HG02610 (cell line): ENCODE results near the gene C1orf21.

Experiments used
- ATAC-seq: cut with Tn5 transposase; IDR thresholded peaks from one replicate; pipeline ENCODE4 v1.9.1; 2021; ENCODE audit warnings: mild to moderate bottlenecking, moderate library complexity; ENCODE audit not compliant: unreplicated experiment

C1orf21 gene

DNA sequence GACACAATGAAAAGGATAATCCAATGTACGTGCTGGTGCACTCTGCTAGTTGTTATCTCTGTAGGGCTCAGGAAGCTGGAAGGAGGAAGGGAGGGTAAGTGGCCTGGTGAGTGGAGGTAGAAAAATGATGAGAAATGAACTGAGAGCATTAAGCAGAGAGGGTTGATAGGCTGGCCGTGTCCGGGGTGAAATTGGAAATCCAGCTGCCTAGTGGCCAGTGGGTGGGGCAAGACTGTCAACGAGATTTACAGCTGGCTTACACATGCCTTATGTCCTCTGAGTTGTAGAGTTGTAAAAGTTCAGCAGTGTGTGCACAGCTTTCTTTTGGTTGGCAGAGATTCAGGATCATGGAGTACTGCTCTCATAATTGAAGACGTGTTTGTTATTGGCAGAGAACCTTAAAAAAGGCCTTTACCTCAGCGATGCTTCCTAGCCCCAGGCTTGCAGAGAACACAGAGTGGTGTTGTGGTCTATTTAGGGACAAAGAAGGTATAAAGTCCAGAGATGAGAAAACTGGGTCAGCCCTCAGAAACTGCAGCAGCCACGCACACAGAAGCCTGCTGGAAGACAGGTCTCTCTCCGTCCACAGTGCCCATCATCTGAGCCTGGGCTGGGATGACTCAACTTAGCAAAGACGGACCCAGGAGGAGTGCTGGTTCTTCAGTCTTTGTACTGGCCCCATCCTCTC lies 235.5 kb downstream of the C1orf21 start:
- ATAC-seq, result no peak

DNA sequence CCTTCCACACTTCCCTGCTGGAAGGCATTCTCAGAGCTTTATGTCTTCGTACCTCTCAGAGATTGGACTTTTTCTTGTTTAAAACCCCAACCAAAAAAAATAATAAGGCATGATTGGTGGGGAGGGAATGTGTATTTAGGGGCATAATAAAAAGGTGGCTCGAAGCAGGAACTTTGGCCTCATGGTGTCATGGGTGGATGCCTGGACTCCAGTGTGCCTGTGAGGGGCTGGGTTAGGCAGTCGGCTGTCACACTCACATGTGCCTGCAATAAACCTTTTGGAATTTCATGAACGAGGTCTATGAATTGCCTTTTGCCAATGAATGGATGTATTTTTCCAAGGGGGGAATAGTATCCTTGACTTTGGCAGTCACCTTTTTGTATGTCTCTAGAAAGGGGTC lies 236.6 kb downstream of the C1orf21 start:
- ATAC-seq, result no peak

DNA sequence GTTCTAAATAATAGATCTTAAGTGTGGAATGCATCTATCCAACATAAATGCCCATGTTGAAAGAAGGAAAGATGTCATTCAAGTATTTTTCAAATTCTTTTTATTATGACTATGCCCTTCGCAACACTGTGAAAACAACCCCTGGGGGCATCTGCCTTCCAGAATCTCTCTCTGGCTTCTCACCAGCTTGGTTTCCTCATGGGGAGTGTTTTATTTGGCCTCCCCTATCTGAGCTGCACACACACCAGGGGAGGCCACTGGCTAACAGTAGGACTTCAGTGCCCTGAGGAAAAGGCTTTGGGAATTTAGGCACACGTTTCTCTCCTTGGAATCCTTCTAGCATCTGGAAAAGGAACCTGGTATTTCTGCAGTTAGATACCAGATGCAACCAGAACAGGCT lies 237.2 kb downstream of the C1orf21 start:
- ATAC-seq, result no peak

DNA sequence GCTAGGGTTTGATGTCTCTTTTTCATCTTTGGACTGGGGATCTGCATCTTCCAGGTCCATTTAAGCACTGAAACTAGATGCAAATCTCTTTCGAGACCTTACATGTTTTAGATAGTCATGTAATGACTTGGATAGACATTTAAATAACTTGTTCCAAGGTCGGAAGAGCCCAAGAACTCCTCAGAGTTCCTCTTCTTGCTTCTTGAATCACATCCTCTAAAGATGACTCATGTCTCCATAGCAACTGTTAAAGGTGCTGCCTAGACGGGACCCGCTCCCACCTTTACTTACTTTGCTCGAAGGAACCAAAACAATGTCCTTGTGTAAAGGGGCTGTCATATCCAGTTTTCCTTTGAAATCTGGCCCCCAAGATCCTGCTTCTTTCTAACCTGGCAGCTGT lies 237.8 kb downstream of the C1orf21 start:
- ATAC-seq, result no peak

DNA sequence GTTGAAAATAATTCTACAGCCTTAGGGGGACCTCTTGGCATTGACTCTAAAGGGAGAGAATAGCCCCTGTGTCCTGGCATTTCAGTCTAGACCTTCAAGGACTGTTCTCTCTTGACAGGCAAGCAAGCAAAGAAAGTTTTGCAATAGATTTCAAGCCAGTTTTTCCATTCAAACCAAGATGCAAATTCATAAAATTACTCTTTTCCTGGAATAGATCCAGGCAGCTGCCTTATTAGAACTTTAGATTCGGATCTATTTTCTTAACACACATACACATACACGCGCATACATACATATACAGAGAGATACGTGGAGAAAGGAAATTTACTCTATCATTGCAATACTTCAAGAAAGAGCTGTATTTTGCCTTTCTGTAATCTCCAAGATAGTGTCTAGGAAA lies 238.4 kb downstream of the C1orf21 start:
- ATAC-seq, result no peak

- ATAC-seq, result peak; percentile 71
These were observed 239.5 kb downstream of the C1orf21 start for GRCh38 chr1:184626076-184627006.

GRCh38 chr1:184627007-184627341 lies 240.1 kb downstream of the C1orf21 start:
- no peak for ATAC-seq

- no peak for ATAC-seq
These were observed 242.4 kb downstream of the C1orf21 start for GRCh38 chr1:184629266-184629665.

DNA sequence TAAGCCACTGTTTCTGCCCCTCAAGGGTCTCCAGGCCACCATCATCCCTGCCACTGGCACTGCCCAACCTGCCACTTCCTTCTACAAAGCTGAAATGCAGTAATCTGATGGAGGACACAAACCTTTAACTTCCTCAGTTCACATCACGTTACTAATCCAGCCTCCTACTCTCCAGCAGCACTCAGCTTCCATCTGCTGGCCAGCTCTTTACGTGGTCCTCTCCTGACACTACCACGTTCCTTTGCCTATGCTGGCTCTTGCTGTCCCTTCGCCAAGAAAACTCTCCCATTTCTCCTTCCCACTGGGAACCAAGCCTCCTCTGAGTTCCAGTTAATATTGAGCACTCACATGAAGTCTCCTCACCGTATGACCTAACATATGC lies 243.8 kb downstream of the C1orf21 start:
- no peak for ATAC-seq

GRCh38 chr1:184632415-184633175 lies 245.8 kb downstream of the C1orf21 start:
- ATAC-seq, result no peak

GRCh38 chr1:184633785-184634184 lies 247.0 kb downstream of the C1orf21 start:
- ATAC-seq, result no peak

- ATAC-seq, result no peak
These were observed 247.5 kb downstream of the C1orf21 start for GRCh38 chr1:184634296-184634695.

DNA sequence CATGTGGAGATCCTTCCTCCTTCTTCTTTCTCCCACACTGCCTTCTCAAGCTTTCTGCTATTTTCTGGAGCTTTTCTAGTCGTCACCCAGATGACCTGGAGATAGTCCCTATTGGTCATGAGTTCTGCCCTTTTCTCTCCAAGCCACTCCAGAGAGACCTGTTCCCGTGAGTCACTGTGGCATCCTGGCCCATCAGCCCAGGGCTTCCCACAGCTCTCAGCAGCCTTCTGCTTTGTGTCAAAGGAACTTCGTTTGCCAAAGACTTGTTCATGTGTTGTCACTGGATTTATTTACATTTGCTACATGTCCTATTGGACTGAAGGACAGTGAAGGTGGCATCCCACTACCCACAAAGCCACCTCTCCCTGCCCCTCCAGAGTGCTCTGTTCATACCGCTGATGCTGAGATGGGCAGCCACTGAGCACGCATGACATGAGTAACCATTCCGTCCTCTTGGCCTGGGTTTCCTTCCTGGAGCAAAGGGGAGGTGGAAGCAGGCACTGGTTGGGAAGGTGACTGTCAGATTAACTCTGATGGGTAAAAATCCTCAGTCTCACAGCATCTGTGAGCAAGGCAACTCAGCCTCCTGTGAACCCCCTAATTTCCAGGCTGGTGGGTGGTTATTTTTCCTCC lies 248.6 kb downstream of the C1orf21 start:
- no peak for ATAC-seq

GRCh38 chr1:184635980-184636431 lies 249.2 kb downstream of the C1orf21 start:
- ATAC-seq, result no peak

GRCh38 chr1:184637664-184638240 lies 250.9 kb downstream of the C1orf21 start:
- ATAC-seq, result no peak

DNA sequence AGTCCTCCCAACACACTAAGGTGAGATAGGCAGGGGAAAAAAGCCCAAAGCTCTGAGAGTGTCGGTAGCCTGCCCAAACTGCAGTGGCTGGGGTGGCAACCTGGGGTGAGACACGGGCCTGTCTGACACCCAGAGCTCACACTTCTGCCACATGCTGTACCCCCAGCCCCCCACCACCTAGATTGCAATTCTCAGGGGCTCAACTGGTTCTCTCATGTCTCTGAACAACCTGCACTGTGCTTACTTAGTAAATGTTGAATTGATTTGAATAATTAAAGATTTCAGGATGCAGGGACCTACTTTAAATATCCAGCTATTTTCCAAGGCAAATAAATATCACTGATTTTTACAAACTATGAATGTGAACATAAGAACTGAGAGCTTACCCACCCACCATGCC lies 252.4 kb downstream of the C1orf21 start:
- no peak for ATAC-seq

GRCh38 chr1:184640505-184640904 lies 253.7 kb downstream of the C1orf21 start:
- no peak for ATAC-seq

GRCh38 chr1:184641894-184642293 lies 255.1 kb downstream of the C1orf21 start:
- no peak for ATAC-seq

GRCh38 chr1:184643661-184644060 lies 256.8 kb downstream of the C1orf21 start:
- no peak for ATAC-seq

DNA sequence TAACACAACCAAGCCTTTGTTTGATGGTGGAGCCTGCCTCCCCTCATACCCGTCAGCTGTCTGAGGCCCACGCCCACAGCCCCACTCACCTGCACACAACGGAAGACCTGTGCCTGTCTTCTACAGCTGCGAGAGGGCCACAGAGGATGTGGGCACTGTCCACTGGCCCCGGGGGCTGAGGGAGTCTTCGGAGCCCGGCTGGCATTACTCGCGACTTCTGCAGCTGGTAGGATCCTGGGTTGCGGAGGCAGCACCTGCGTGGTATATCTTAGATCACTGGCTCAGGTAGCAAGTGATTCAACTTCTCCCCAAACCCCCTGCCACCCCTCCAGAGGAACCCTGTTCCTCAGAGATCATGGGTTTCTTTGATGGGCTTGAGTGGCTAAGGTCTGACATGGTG lies 257.9 kb downstream of the C1orf21 start:
- no peak for ATAC-seq
